NCI-H748 (cell line): Measurements from ENCODE around the gene LINC01488.

Experiments used
- DNase-seq: peaks from one replicate; lab custom pipeline; 2025; ENCODE audit not compliant: unreplicated experiment; lab: John Stamatoyannopoulos, UW

The LINC01488 gene

GRCh38 chr11:69542314-69543168 is 61.1 kb downstream of the LINC01488 start:
- no peak for DNase-seq
